ENCODE measurements around the gene VWA3B. TPM values are rescaled to one million over a fixed set of nuclear protein-coding genes. Genes with fewer than 3 reads are reported as not detected.
"Not testable (repeated sequence)": the region's sequence is repeated elsewhere in the genome, so short reads cannot be mapped to it uniquely, and the experiment has no call there.

VWA3B gene
- total and polyA plus RNA-seq, 4 donors = 3.5 to 29.2 (median 11.2) TPM

DNA sequence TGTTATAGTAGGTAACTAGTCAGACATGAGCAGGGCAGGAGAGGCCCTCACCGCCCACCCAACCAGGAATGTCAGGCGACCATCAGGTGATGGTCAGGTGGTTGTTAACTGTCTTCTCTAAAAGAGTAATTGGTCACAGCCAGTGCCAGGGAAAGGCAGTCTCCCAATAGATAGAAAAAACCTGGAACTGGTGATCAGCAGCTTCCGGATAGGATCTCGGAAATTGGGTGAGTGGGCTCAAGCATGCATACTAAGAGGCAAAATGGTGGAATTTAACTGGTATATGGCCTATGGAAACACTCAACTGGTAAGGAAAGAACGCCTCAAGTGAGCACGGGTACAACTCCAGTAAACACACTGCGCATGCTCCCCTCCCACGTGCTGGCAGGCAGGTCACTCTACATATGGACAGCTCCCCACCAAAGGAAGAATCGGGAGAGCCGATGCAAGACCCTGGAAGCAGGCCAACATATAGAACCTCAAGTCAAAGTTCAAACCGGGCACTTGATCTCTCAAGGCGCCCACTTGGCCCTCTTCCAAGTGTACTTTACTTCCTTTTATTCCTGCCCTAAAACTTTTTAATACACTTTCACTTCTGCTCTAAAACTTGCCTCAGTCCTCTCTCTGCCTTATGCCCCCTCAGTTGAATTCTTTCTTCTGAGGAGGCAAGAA lies 47.7 kb upstream of the VWA3B start:
- 61 to 63% methylated on average over 12 of the region's 12 CpGs for WGBS, 2 donors
- Histone ChIP-seq H3K36me3 (ENCODE audit: control insufficient read depth in 4 of 4, insufficient read depth in 4 of 4, low read length in 4 of 4) (no peaks in the 10 kb centered on the region), H3K4me3 (no peak overlapping the region), H3K27ac (ENCODE audit: low read depth in 1 of 2, low read length in 1 of 2) (no peak overlapping the region), H3K9ac (ENCODE audit: insufficient read depth in 1 of 2, low read length in 2 of 2) (no peak overlapping the region), H3K9me3 (ENCODE audit: control insufficient read depth in 4 of 4, insufficient read depth in 3 of 4, low read length in 3 of 4) (peaks cover 0 to 2% (median 0%) of the 10 kb centered on the region in 4 donors), H3K27me3 (ENCODE audit: control insufficient read depth in 3 of 3, insufficient read depth in 3 of 3, low read length in 2 of 3) (peaks cover 0 to 2% (median under 1%) of the 10 kb centered on the region in 3 donors), H3K4me1 (ENCODE audit: control insufficient read depth in 5 of 5, insufficient read depth in 5 of 5, low read length in 5 of 5) (peaks cover 0 to 6% (median 0%) of the 10 kb centered on the region in 5 donors)
- TF ChIP-seq, protein P1, sequence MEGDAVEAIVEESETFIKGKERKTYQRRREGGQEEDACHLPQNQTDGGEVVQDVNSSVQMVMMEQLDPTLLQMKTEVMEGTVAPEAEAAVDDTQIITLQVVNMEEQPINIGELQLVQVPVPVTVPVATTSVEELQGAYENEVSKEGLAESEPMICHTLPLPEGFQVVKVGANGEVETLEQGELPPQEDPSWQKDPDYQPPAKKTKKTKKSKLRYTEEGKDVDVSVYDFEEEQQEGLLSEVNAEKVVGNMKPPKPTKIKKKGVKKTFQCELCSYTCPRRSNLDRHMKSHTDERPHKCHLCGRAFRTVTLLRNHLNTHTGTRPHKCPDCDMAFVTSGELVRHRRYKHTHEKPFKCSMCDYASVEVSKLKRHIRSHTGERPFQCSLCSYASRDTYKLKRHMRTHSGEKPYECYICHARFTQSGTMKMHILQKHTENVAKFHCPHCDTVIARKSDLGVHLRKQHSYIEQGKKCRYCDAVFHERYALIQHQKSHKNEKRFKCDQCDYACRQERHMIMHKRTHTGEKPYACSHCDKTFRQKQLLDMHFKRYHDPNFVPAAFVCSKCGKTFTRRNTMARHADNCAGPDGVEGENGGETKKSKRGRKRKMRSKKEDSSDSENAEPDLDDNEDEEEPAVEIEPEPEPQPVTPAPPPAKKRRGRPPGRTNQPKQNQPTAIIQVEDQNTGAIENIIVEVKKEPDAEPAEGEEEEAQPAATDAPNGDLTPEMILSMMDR (IDR thresholded peaks at IDR 0.05; ENCODE audit: control extremely low read depth, extremely low read depth) = no peak
- ATAC-seq (ENCODE audit: insufficient read depth, low FRiP score) (no peak), DNase-seq (no peak)

GRCh38 chr2:98040331-98040939 lies 46.5 kb upstream of the VWA3B start:
- no peak for DNase-seq
- no peak overlapping the region for H3K4me3 ChIP-seq
- ATAC-seq (ENCODE audit: insufficient read depth, low FRiP score) = no peak

GRCh38 chr2:98043101-98043500 lies 43.9 kb upstream of the VWA3B start:
- Histone ChIP-seq H3K27me3 (ENCODE audit: control insufficient read depth in 3 of 3, insufficient read depth in 3 of 3, low read length in 2 of 3) (peaks cover 0 to 2% (median 0%) of the 10 kb centered on the region in 3 donors), H3K4me3 (no peak overlapping the region), H3K9ac (ENCODE audit: insufficient read depth in 1 of 2, low read length in 2 of 2) (no peak overlapping the region), H3K9me3 (ENCODE audit: control insufficient read depth in 4 of 4, insufficient read depth in 3 of 4, low read length in 3 of 4) (peaks cover 0 to 5% (median 1%) of the 10 kb centered on the region in 4 donors), H3K36me3 (ENCODE audit: control insufficient read depth in 4 of 4, insufficient read depth in 4 of 4, low read length in 4 of 4) (no peaks in the 10 kb centered on the region), H3K27ac (ENCODE audit: low read depth in 1 of 2, low read length in 1 of 2) (no peak overlapping the region), H3K4me1 (ENCODE audit: control insufficient read depth in 5 of 5, insufficient read depth in 5 of 5, low read length in 5 of 5) (peaks cover 0 to under 1% (median 0%) of the 10 kb centered on the region in 5 donors)
- TF ChIP-seq, protein P1 (IDR thresholded peaks at IDR 0.05; ENCODE audit: control extremely low read depth, extremely low read depth) = no peak
- ATAC-seq (ENCODE audit: insufficient read depth, low FRiP score) (no peak), DNase-seq (no peak)
- WGBS, 2 donors = 85 to 90% methylated on average over 1 of the region's 1 CpG

More at GRCh38 chr2:98040331-98040939, 46.5 kb upstream of the VWA3B start:
- H3K27ac ChIP-seq (ENCODE audit: low read depth in 1 of 2, low read length in 1 of 2) = no peak overlapping the region
- TF ChIP-seq, protein P1 (IDR thresholded peaks at IDR 0.05; ENCODE audit: control extremely low read depth, extremely low read depth) = no peak
- WGBS, 2 donors = 88 to 93% methylated on average over 8 of the region's 8 CpGs
- H3K27me3 ChIP-seq (ENCODE audit: control insufficient read depth in 3 of 3, insufficient read depth in 3 of 3, low read length in 2 of 3) = peaks cover 0 to 2% (median 0%) of the 10 kb centered on the region in 3 donors
- H3K9me3 ChIP-seq (ENCODE audit: control insufficient read depth in 4 of 4, insufficient read depth in 3 of 4, low read length in 3 of 4) = peaks cover 0 to 5% (median under 1%) of the 10 kb centered on the region in 4 donors
- H3K9ac ChIP-seq (ENCODE audit: insufficient read depth in 1 of 2, low read length in 2 of 2) = no peak overlapping the region
- peaks cover 0 to 6% (median 0%) of the 10 kb centered on the region in 5 donors for H3K4me1 ChIP-seq (ENCODE audit: control insufficient read depth in 5 of 5, insufficient read depth in 5 of 5, low read length in 5 of 5)
- no peaks in the 10 kb centered on the region for H3K36me3 ChIP-seq (ENCODE audit: control insufficient read depth in 4 of 4, insufficient read depth in 4 of 4, low read length in 4 of 4)

- H3K27me3 ChIP-seq (ENCODE audit: control insufficient read depth in 3 of 3, insufficient read depth in 3 of 3, low read length in 2 of 3); DNase-seq; H3K4me3 ChIP-seq; ATAC-seq (ENCODE audit: insufficient read depth, low FRiP score); H3K4me1 ChIP-seq (ENCODE audit: control insufficient read depth in 5 of 5, insufficient read depth in 5 of 5, low read length in 5 of 5); H3K27ac ChIP-seq (ENCODE audit: low read depth in 1 of 2, low read length in 1 of 2); H3K36me3 ChIP-seq (ENCODE audit: control insufficient read depth in 4 of 4, insufficient read depth in 4 of 4, low read length in 4 of 4); H3K9me3 ChIP-seq (ENCODE audit: control insufficient read depth in 4 of 4, insufficient read depth in 3 of 4, low read length in 3 of 4); H3K9ac ChIP-seq (ENCODE audit: insufficient read depth in 1 of 2, low read length in 2 of 2): not testable (repeated sequence)
- 96 to 98% methylated on average over 2 of the region's 2 CpGs for WGBS, 2 donors
These were observed 42.2 kb upstream of the VWA3B start for GRCh38 chr2:98044730-98045129.
